MM.1S (cell line): Measurements from ENCODE around the gene HOXA13.

Source experiments
- DNase-seq: peaks from one replicate; pipeline ENCODE4 v3.0.0-alpha.2; 2015
- H2AFZ ChIP-seq: fragments of 300-600 bp; sonication (generic); 2 replicates; pipeline ENCODE4 v1.6.0; 2016; ENCODE audit warnings: antibody characterized with exemption, low read length
- H3F3A ChIP-seq: fragments of 300-600 bp; sonication (generic); 2 replicates; pipeline ENCODE4 v1.6.1; 2016; ENCODE audit warnings: mild to moderate bottlenecking, antibody characterized with exemption, low read length, moderate library complexity, mixed read lengths; ENCODE audit not compliant: insufficient read depth
- H3K27ac ChIP-seq: fragments of 300-600 bp; sonication (generic); 2 replicates; pipeline ENCODE4 v1.5.1; 2016; ENCODE audit warnings: mild to moderate bottlenecking, low read length
- H3K27me3 ChIP-seq: fragments of 300-600 bp; sonication (generic); replicated peaks from 2 replicates; pipeline ENCODE4 v1.6.0; 2016; ENCODE audit warnings: low read length; ENCODE audit not compliant: insufficient read depth
- H3K36me3 ChIP-seq: fragments of 300-600 bp; sonication (generic); replicated peaks from 2 replicates; pipeline ENCODE4 v1.6.1; 2016; ENCODE audit warnings: mild to moderate bottlenecking, low read length, mixed read lengths; ENCODE audit not compliant: insufficient read depth
- H3K4me1 ChIP-seq: fragments of 300-600 bp; sonication (generic); 2 replicates; pipeline ENCODE4 v1.6.1; 2016; ENCODE audit warnings: low read length, mixed read lengths
- H3K4me2 ChIP-seq: fragments of 300-600 bp; sonication (generic); 2 replicates; pipeline ENCODE4 v1.6.0; 2016; ENCODE audit warnings: low read depth, low read length
- H3K4me3 ChIP-seq: fragments of 300-600 bp; sonication (generic); 2 replicates; pipeline ENCODE4 v1.5.1; 2016; ENCODE audit warnings: low read length, mixed read lengths
- H3K79me2 ChIP-seq: fragments of 300-600 bp; sonication (generic); 2 replicates; pipeline ENCODE4 v1.6.1; 2016; ENCODE audit warnings: mixed run types, low read length, mixed read lengths
- H3K9ac ChIP-seq: fragments of 300-600 bp; sonication (generic); 2 replicates; pipeline ENCODE4 v1.6.1; 2016; ENCODE audit warnings: low read length, mixed read lengths
- H3K9me2 ChIP-seq: fragments of 300-600 bp; sonication (generic); replicated peaks from 2 replicates; pipeline ENCODE4 v1.6.1; 2016; ENCODE audit warnings: mild to moderate bottlenecking, low read length, mixed read lengths; ENCODE audit not compliant: insufficient read depth
- H3K9me3 ChIP-seq: fragments of 300-600 bp; sonication (generic); replicated peaks from 2 replicates; pipeline ENCODE4 v1.6.1; 2016; ENCODE audit warnings: mild to moderate bottlenecking, low read length, mixed read lengths; ENCODE audit not compliant: insufficient read depth
- H4K20me1 ChIP-seq: fragments of 300-600 bp; sonication (generic); 2 replicates; pipeline ENCODE4 v1.6.1; 2016; ENCODE audit warnings: mild to moderate bottlenecking, low read length, moderate library complexity, mixed read lengths; ENCODE audit not compliant: insufficient read depth
- CTCF ChIP-seq: fragments of 300-600 bp; sonication (generic); IDR thresholded peaks from 2 replicates; pipeline ENCODE4 v1.5.1; 2016; ENCODE audit warnings: antibody characterized with exemption, low read length, mixed read lengths
- EZH2 ChIP-seq: fragments of 300-600 bp; sonication (generic); optimal IDR thresholded peaks from 2 replicates; pipeline ENCODE3; 2017; ENCODE audit warnings: low read depth, mild to moderate bottlenecking, antibody characterized with exemption, low read length, mixed read lengths
- EZH2phosphoT487 ChIP-seq: fragments of 300-600 bp; sonication (generic); IDR thresholded peaks from 2 replicates; pipeline ENCODE4 v1.6.1; 2018; ENCODE audit warnings: antibody characterized with exemption, low read length

Gene HOXA13

DNA sequence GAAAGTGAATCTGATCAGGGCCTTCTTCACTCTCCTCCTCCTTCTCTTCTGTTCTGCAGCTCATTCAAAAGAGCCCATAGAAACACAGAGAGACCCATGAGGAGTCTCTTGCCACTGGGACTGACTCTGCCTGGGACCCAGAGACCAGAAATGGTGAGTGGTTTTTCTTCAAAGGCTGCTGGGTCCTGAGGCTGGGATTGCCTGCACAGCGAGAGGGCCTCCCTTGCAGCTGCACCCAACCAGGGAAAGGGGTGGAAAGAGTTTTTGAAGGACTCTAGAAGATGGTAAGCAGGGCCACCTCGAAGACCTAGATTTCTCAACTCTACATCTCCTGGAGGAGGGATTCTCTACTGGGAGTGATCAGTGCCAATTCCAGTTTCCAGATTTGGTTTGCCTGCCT, 15.5 kb upstream of the HOXA13 start:
- no peaks in the 10 kb centered on the region for H3K4me1 ChIP-seq
- no peaks in the 10 kb centered on the region for H3K79me2 ChIP-seq
- H4K20me1 ChIP-seq: no peaks in the 10 kb centered on the region
- no peak overlapping the region for H3K9ac ChIP-seq
- H3K27me3 ChIP-seq: no peaks in the 10 kb centered on the region
- no peak for DNase-seq
- H3K27ac ChIP-seq: no peak overlapping the region
- H2AFZ ChIP-seq: no peak overlapping the region
- no peaks in the 10 kb centered on the region for H3K36me3 ChIP-seq
- TF ChIP-seq CTCF (no peak), EZH2phosphoT487 (no peak), EZH2 (no peak)
- H3K9me2 ChIP-seq: no peaks in the 10 kb centered on the region
- no peak overlapping the region for H3K4me3 ChIP-seq
- no peaks in the 10 kb centered on the region for H3F3A ChIP-seq
- no peaks in the 10 kb centered on the region for H3K9me3 ChIP-seq
- no peak overlapping the region for H3K4me2 ChIP-seq

DNA sequence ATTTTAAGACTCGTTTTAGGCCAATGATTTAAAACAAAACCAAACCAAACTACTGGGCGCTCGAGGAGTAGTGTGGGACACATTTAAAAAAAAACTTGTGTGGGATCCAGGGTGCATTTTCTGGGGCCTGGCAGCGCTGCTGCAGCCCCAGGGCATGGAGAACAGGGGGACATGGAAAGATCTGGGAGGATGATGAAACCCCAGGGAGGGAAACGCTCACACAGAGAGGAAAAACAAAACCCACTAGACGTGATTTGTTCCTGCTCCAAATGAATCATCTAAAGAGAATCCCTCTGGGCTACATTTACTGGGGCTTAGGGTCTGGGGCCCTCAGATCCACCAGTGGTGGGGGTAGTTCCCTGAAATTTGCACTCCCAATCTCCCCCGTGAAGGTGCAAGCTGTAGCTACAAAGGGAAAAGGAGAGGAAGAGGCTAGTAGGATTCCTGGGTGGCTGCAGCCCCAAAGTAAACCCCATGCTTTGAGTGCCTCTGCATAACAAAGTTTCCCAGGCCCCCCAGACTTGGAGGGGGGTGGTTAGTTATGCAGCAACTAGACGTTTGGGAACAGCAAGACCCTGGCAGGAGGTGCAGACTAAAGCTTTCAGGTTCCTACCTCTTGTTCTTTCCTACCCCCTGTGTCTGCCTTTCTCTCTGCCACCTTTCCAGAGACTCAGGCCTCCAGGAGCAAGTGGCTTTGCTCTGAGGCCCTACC, 14.5 kb upstream of the HOXA13 start:
- no peak for DNase-seq
- H3K36me3 ChIP-seq: no peaks in the 10 kb centered on the region
- H3K9ac ChIP-seq: no peak overlapping the region
- H4K20me1 ChIP-seq: no peaks in the 10 kb centered on the region
- TF ChIP-seq CTCF (no peak), EZH2 (no peak), EZH2phosphoT487 (no peak)
- H3K4me1 ChIP-seq: no peaks in the 10 kb centered on the region
- no peaks in the 10 kb centered on the region for H3F3A ChIP-seq
- no peak overlapping the region for H3K4me2 ChIP-seq
- no peaks in the 10 kb centered on the region for H3K79me2 ChIP-seq
- no peaks in the 10 kb centered on the region for H3K9me3 ChIP-seq
- no peak overlapping the region for H2AFZ ChIP-seq
- H3K4me3 ChIP-seq: no peak overlapping the region
- H3K9me2 ChIP-seq: no peaks in the 10 kb centered on the region
- no peaks in the 10 kb centered on the region for H3K27me3 ChIP-seq
- H3K27ac ChIP-seq: no peak overlapping the region

GRCh38 chr7:27213433-27214238, 13.7 kb upstream of the HOXA13 start:
- H3K9me3 ChIP-seq: no peaks in the 10 kb centered on the region
- H3K4me2 ChIP-seq: no peak overlapping the region
- no peak for DNase-seq
- no peaks in the 10 kb centered on the region for H4K20me1 ChIP-seq
- no peaks in the 10 kb centered on the region for H3F3A ChIP-seq
- H3K27me3 ChIP-seq: no peaks in the 10 kb centered on the region
- no peaks in the 10 kb centered on the region for H3K79me2 ChIP-seq
- no peaks in the 10 kb centered on the region for H3K36me3 ChIP-seq
- H3K4me1 ChIP-seq: no peaks in the 10 kb centered on the region
- no peak overlapping the region for H3K9ac ChIP-seq
- no peak overlapping the region for H3K4me3 ChIP-seq
- TF ChIP-seq CTCF (no peak), EZH2 (no peak), EZH2phosphoT487 (no peak)
- H3K9me2 ChIP-seq: no peaks in the 10 kb centered on the region
- H2AFZ ChIP-seq: no peak overlapping the region
- no peak overlapping the region for H3K27ac ChIP-seq
